ENCODE results near the gene GPHB5.

DNA sequence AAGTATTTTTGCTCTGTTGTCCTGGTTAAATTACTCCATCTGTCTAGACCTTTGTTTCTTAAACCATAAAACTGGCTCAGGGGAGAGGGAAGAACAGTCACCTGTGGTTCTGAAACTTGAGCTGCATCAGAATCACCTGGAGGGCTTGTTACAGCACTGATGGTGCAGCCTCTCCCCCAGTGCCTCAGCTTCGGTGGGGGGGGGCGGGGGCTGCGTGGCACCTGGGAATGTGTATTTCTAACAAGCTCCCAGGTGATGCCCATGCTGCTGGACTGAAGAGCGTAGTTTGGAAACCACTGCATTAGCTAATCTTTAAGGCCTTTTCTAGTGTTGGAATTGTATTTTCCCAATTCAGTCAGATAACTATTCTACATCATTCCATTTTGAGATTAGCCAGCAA is 42.7 kb downstream of the GPHB5 start:
- TF ChIP-seq MAX (CRISPR knock-in tag; IDR thresholded peaks at IDR 0.05) (no peak), ZNF445 (CRISPR knock-in tag; IDR thresholded peaks at IDR 0.05; ENCODE audit: low read depth) (no peak), TAF15 (IDR thresholded peaks at IDR 0.05; ENCODE audit: low read depth, low read length) (no peak), BDP1 (IDR thresholded peaks at IDR 0.05; ENCODE audit: insufficient read depth, insufficient read length) (no peak), CTCF (IDR thresholded peaks at IDR 0.05 in 2 of 3, conservative IDR thresholded peaks at IDR 0.05 in 1 of 3; ENCODE audit: insufficient read depth in 2 of 3, low read depth in 1 of 3, low read length in 3 of 3) (no peak), ZNF232 (CRISPR knock-in tag; IDR thresholded peaks at IDR 0.05) (no peak), ETS1 (conservative IDR thresholded peaks at IDR 0.05; ENCODE audit: control insufficient read depth, low read depth, low read length) (no peak), FOXJ3 (CRISPR knock-in tag; IDR thresholded peaks at IDR 0.05) (no peak)

Measured in K562 (cell line).